Colonic mucosa (tissue), 4 donors: Measurements from ENCODE around the gene TRIM63. TPM values are rescaled to one million over a fixed set of nuclear protein-coding genes. Genes with fewer than 3 reads are reported as not detected.

Source experiments
- DNase-seq: peaks from one replicate; pipeline ENCODE4 v3.0.0-alpha.2; 2020
- H3K27ac ChIP-seq: fragments of 200-600 bp; one replicate; pipeline ENCODE4 v1.8.0; 2021
- H3K27me3 ChIP-seq: fragments of 200-600 bp; one replicate; pipeline ENCODE4 v1.8.0; 2021
- H3K36me3 ChIP-seq: fragments of 200-600 bp; one replicate; pipeline ENCODE4 v1.8.0; 2021
- H3K4me1 ChIP-seq: fragments of 200-600 bp; one replicate; pipeline ENCODE4 v1.8.0; 2021; ENCODE audit warnings: mild to moderate bottlenecking
- H3K4me3 ChIP-seq: fragments of 200-600 bp; one replicate; pipeline ENCODE4 v1.8.0; 2021
- H3K9ac ChIP-seq, 2 donors: one replicate each; pipeline ENCODE4 v1.7.0; 2013; ENCODE audit warnings: control low read depth in 2 of 2, low read depth in 2 of 2, low read length in 2 of 2
- H3K9me3 ChIP-seq: fragments of 200-600 bp; one replicate; pipeline ENCODE4 v1.8.0; 2021
- intact Hi-C: fragments of 100-400 bp; cut with DNase I; formaldehyde crosslinking; loops from one replicate; pipeline ENCODE4 v1.14.1; 2022
- total RNA-seq, 2 donors: library from RNA; stranded (reverse); fragmentation: NEBNext Ultra II Directional in 1 of 2; extraction: Animal tissue kit (Norgen Biotek cat#: 25700) in 1 of 2; gene quantifications; one replicate each; pipeline ENCODE4 v1.2.1, GENCODE V29; 2021
- TF ChIP-seq, protein P1 (sequence below): fragments of 200-600 bp; IDR thresholded peaks from one replicate; pipeline ENCODE4 v1.8.0; 2022; ENCODE audit warnings: antibody characterized with exemption, mild to moderate bottlenecking
- donor health status: healthy.
- donor health status: DM: no; HTN: no; CAD: no.
- donor health status: DM: no; HTN: no; CAD: no.

TRIM63 gene
- total RNA-seq, 2 donors from 2014 or later: 0.15 TPM; not detected in 1

DNA sequence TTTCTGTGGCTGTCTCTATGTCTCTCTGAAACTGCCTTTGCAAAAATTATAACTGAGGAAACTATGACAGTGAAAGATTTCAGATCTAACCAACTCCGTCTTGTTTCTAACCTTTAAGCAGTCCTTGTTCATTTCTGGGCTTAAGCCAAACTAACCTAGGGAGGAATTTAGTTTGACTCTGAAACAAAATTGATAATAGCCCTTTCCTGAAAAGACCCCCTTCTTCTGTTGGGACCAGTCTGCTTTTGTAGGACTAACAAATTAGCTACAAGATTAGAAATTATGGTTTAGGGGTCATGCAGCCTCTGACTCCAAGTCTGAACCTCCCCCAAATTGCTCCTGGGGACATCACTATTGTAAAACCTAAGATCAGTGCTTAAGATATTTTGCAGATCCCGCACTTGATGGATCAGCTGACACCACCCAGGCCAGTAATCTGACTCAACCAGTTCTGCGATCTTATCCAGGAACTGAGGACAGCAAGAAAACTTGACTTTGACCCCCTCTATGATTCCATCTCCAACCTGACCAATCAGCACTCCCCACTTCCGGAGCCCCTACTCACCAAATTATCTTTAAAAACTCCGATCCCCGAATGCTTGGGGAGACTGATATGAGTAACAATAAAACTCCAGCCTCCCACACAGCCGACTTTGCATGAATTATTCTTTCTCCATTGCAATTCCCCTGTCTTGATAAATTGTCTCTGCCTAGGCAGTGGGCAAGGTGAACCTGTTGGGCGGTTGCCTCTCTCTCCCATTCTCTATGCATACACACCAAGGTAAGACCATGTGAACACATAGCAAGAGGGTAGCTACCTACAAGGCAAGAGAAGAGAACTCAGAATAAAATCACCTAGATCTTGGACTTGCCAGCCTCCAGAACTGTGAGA, 11.1 kb upstream of the TRIM63 start:
- TF ChIP-seq, protein P1, sequence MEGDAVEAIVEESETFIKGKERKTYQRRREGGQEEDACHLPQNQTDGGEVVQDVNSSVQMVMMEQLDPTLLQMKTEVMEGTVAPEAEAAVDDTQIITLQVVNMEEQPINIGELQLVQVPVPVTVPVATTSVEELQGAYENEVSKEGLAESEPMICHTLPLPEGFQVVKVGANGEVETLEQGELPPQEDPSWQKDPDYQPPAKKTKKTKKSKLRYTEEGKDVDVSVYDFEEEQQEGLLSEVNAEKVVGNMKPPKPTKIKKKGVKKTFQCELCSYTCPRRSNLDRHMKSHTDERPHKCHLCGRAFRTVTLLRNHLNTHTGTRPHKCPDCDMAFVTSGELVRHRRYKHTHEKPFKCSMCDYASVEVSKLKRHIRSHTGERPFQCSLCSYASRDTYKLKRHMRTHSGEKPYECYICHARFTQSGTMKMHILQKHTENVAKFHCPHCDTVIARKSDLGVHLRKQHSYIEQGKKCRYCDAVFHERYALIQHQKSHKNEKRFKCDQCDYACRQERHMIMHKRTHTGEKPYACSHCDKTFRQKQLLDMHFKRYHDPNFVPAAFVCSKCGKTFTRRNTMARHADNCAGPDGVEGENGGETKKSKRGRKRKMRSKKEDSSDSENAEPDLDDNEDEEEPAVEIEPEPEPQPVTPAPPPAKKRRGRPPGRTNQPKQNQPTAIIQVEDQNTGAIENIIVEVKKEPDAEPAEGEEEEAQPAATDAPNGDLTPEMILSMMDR: no peak
- H3K27ac ChIP-seq: no peak overlapping the region
- no peak overlapping the region for H3K4me3 ChIP-seq
- no peaks in the 10 kb centered on the region for H3K36me3 ChIP-seq
- no peaks in the 10 kb centered on the region for H3K4me1 ChIP-seq
- DNase-seq: peak; percentile 70
- no peak overlapping the region for H3K9ac ChIP-seq
- intact Hi-C loops: no loop called here
- no peaks in the 10 kb centered on the region for H3K9me3 ChIP-seq
- no peaks in the 10 kb centered on the region for H3K27me3 ChIP-seq

DNA sequence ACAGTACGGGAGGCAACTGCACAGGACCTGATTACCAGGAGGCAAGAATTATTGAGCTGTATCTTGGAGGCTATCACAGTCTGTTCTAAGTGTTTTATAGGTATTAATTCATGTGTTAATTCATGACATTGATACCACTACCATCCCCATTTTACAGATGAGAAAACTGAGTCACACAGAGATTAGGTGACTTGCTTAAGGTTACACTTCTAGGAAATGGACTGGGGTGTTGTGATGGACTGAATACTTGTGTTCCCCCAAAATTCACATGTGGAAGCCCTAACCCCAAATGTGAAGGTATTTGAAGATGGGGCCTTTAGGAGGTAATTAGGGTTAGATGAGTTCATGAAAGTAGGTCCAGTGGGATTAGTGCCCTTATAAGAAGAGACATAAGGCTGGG, 10.1 kb upstream of the TRIM63 start:
- Histone ChIP-seq H3K4me1 (no peaks in the 10 kb centered on the region), H3K9me3 (no peaks in the 10 kb centered on the region), H3K9ac (no peak overlapping the region), H3K4me3 (no peak overlapping the region), H3K27ac (no peak overlapping the region), H3K36me3 (no peaks in the 10 kb centered on the region), H3K27me3 (no peaks in the 10 kb centered on the region)
- no peak for DNase-seq
- intact Hi-C loops: no loop called here
- TF ChIP-seq, protein P1: no peak

DNA sequence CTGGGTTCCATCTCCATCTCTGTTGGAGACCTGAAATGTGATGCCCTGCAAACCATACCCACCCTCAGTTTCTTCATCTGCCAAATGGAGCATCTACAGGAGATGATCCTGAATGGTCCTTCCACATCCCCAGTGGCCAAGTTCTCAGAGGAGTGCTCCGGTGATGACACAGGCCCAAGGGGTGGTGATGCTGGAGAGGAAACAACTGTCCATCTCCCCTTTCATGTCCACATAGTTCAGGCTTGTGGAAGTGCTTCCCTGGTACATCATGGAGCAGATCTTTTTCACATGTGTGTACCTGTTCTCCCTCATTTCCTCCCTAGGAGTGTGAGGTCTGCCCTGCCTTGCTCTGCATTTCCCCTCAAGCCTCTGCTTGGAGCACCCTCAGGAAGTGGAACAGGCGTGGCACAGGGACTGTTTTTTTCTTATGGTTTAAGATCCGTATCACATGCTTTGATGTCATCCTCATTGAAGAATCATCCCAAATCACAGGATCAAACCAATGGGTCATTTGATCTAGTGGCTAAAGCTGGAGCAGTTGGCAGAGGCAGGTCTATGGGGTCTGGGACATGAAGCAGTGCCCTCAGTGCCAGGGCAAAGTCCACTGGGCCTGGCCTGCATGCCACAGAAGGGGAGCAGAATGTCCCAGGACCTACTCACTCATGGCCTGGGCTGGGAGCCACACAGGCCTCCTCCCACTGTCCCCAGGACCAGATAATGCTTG, 8.2 kb upstream of the TRIM63 start:
- intact Hi-C loops: no loop called here
- no peaks in the 10 kb centered on the region for H3K36me3 ChIP-seq
- no peaks in the 10 kb centered on the region for H3K9me3 ChIP-seq
- TF ChIP-seq, protein P1: no peak
- H3K27ac ChIP-seq: no peak overlapping the region
- H3K9ac ChIP-seq: no peak overlapping the region
- no peak for DNase-seq
- no peaks in the 10 kb centered on the region for H3K4me1 ChIP-seq
- H3K27me3 ChIP-seq: no peaks in the 10 kb centered on the region
- no peak overlapping the region for H3K4me3 ChIP-seq

DNA sequence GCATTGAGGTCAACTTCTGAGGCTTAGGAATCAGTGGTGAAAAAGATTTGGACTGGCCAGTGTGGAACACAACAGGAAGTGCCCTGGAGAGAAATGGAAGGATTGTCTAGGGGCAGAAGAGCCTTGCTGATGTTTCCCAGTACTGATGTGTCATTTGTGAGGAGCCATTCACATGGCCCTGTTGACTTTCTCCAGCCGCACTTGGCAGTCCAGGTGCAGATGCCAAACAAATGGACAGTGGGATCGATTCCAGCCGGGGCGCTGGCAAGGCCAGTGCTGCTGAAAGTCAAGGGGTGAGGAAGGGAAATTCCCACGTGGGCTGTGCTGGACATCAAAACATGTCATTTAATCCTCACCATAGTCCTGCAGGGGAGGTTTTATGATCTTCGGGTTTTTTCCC, 4.9 kb upstream of the TRIM63 start:
- Histone ChIP-seq H3K4me1 (no peaks in the 10 kb centered on the region), H3K9me3 (no peaks in the 10 kb centered on the region), H3K4me3 (no peak overlapping the region), H3K27me3 (no peaks in the 10 kb centered on the region), H3K27ac (no peak overlapping the region), H3K9ac (no peak overlapping the region), H3K36me3 (no peaks in the 10 kb centered on the region)
- TF ChIP-seq, protein P1: no peak
- intact Hi-C loops: no loop called here
- no peak for DNase-seq

DNA sequence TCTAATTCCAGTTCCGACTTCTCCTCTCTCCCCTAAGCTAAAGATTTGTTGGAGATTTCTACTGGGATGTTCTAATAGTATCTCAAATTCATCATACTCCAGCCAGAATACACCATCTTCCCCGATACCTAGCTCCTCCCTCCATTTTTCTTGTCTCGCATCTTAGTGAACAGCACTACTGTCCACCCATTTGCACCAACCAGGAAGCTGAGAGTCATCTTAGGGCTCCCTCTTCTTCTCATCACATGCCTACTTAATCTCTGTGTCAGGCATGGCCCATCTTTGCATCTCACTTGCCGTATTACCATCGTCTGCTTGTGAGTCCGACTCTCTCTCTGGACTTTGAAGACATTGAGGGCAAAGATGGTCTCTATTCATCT, 3.5 kb upstream of the TRIM63 start:
- intact Hi-C loops: no loop called here
- no peaks in the 10 kb centered on the region for H3K27me3 ChIP-seq
- no peak overlapping the region for H3K27ac ChIP-seq
- no peaks in the 10 kb centered on the region for H3K4me1 ChIP-seq
- no peak overlapping the region for H3K4me3 ChIP-seq
- no peaks in the 10 kb centered on the region for H3K36me3 ChIP-seq
- H3K9me3 ChIP-seq: no peaks in the 10 kb centered on the region
- no peak overlapping the region for H3K9ac ChIP-seq
- TF ChIP-seq, protein P1: no peak
- no peak for DNase-seq
